Cortex of kidney (tissue), 1 donor: ENCODE measurements around the gene ITGAE.
"Not testable (repeated sequence)": the region's sequence is repeated elsewhere in the genome, so short reads cannot be mapped to it uniquely, and the experiment has no call there.

Experiments used
- DNase-seq: peaks from one replicate; lab custom pipeline; 2025; lab: John Stamatoyannopoulos, UW

The ITGAE gene

GRCh38 chr17:3794557-3795389 lies 6.2 kb downstream of the ITGAE start:
- DNase-seq, result no peak

- not testable (repeated sequence) for DNase-seq
Measured at GRCh38 chr17:3794152-3794551, 6.8 kb downstream of the ITGAE start.

GRCh38 chr17:3793258-3793657 lies 7.7 kb downstream of the ITGAE start:
- not testable (repeated sequence) for DNase-seq

GRCh38 chr17:3792481-3792880 lies 8.5 kb downstream of the ITGAE start:
- DNase-seq, result no peak

GRCh38 chr17:3788200-3788599 lies 12.8 kb downstream of the ITGAE start:
- no peak for DNase-seq

GRCh38 chr17:3785323-3785722 lies 15.7 kb downstream of the ITGAE start:
- not testable (repeated sequence) for DNase-seq

- no peak for DNase-seq
Measured at GRCh38 chr17:3782751-3783150, 18.2 kb downstream of the ITGAE start.

GRCh38 chr17:3780986-3781385 lies 20.0 kb downstream of the ITGAE start:
- DNase-seq, result no peak

GRCh38 chr17:3777366-3778120 lies 23.4 kb downstream of the ITGAE start:
- no peak for DNase-seq

- no peak for DNase-seq
Measured at GRCh38 chr17:3773966-3774365, 27.0 kb downstream of the ITGAE start.

GRCh38 chr17:3773511-3773910 lies 27.5 kb downstream of the ITGAE start:
- DNase-seq, result no peak

- DNase-seq, result no peak
Measured at GRCh38 chr17:3772764-3773163, 28.2 kb downstream of the ITGAE start.

GRCh38 chr17:3771140-3771539 lies 29.8 kb downstream of the ITGAE start:
- no peak for DNase-seq

GRCh38 chr17:3770466-3770865 lies 30.5 kb downstream of the ITGAE start:
- no peak for DNase-seq

- no peak for DNase-seq
Measured at GRCh38 chr17:3768769-3769168, 32.2 kb downstream of the ITGAE start.

- no peak for DNase-seq
Measured at GRCh38 chr17:3768341-3768740, 32.6 kb downstream of the ITGAE start.

- DNase-seq, result no peak
Measured at GRCh38 chr17:3766779-3767178, 34.2 kb downstream of the ITGAE start.

- DNase-seq, result no peak
Measured at GRCh38 chr17:3765981-3766380, 35.0 kb downstream of the ITGAE start.

- DNase-seq, result no peak
Measured at GRCh38 chr17:3763777-3764170, 37.2 kb downstream of the ITGAE start.

- DNase-seq, result no peak
Measured at GRCh38 chr17:3762922-3763776, 37.8 kb downstream of the ITGAE start.

GRCh38 chr17:3761918-3762380 lies 39.0 kb downstream of the ITGAE start:
- no peak for DNase-seq
